HG03139 (cell line): ENCODE results near the gene RASSF8.
A peak's percentile ranks its signal among the peaks of the same experiment; 100 is the strongest.

Source experiments
- ATAC-seq: cut with Tn5 transposase; IDR thresholded peaks from one replicate; pipeline ENCODE4 v1.9.1; 2021; ENCODE audit not compliant: unreplicated experiment

RASSF8 gene, protein sequence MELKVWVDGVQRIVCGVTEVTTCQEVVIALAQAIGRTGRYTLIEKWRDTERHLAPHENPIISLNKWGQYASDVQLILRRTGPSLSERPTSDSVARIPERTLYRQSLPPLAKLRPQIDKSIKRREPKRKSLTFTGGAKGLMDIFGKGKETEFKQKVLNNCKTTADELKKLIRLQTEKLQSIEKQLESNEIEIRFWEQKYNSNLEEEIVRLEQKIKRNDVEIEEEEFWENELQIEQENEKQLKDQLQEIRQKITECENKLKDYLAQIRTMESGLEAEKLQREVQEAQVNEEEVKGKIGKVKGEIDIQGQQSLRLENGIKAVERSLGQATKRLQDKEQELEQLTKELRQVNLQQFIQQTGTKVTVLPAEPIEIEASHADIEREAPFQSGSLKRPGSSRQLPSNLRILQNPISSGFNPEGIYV

GRCh38 chr12:25958428-25959070 lies at the start of gene RASSF8:
Gene RASSF8, plus strand, starts transcription at chr12:25958682. Its CDS starts 96,662 bp downstream, at chr12:26055344.
- peak; percentile 74 for ATAC-seq

GRCh38 chr12:25914551-25914950 lies 43.9 kb upstream of the RASSF8 start:
- ATAC-seq: no peak

DNA sequence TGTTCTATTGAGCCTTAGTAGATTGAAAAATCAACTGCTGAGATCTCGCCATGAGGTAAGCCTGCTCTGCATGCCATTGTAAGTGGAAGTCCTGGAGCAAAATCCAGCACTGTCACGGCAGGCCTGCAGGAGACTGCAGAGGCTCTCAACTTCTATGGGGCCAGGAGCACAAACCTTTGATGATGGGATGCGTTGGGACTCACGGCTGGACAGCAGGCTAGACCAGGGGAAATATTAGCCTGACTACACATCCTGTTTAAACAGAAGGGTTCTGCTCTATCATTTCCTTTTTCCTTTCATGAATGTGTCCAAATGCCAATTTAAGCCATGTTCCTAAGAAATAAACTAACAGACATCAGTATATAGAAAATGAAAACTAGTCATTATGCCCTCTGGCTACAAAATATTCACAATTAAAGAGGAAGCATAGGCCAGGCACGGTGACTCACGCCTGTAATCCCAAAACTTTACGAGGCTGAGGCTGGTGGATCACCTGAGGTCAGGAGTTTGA lies 33.9 kb upstream of the RASSF8 start:
- ATAC-seq: no peak

GRCh38 chr12:25925064-25925463 lies 33.4 kb upstream of the RASSF8 start:
- no peak for ATAC-seq

- no peak for ATAC-seq
Observed at GRCh38 chr12:25926536-25926935, 31.9 kb upstream of the RASSF8 start.

DNA sequence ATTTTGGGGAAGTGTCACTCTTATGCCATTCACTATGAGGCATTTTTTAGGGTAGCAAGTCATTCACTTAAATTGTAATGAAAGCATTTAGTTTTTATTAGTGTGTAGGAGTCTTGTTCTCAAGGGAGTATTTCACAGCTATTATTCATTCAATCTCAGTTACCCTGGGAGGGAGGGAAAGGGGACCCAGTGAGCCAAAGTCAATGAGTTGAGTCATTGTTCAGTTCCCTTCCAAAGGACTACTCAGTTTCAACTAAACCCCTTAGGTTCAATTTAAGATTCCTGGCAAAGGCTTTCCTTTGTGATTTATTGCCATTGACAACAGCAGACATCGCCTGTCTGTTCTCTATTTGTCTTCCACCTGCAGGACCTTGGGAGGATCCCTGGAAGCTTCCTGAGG lies 29.3 kb upstream of the RASSF8 start:
- ATAC-seq: no peak

GRCh38 chr12:25932971-25933370 lies 25.5 kb upstream of the RASSF8 start:
- ATAC-seq: no peak

- no peak for ATAC-seq
Observed at GRCh38 chr12:25934456-25934855, 24.0 kb upstream of the RASSF8 start.

GRCh38 chr12:25935355-25936144 lies 22.9 kb upstream of the RASSF8 start:
- no peak for ATAC-seq

GRCh38 chr12:25937096-25937495 lies 21.4 kb upstream of the RASSF8 start:
- no peak for ATAC-seq

DNA sequence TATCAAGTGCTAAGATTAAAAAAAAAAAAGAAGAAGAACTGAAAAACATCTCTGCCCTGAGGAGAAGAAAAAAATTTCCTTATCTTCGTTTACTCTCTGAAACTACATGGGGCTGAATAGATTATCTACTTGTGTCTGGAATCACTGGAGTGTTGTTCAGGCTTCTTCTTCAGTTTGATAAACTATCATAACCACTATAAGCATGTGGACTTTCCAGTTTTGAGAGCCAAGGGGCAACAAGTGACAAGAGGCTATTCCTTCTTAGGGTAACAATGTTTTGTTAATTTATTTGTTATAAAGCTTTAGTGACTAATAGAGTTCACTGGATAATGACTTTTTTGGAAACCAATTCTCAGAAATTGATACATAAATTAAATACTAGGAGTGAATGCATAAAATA lies 19.9 kb upstream of the RASSF8 start:
- ATAC-seq: no peak

- no peak for ATAC-seq
Observed at GRCh38 chr12:25939606-25940005, 18.9 kb upstream of the RASSF8 start.

DNA sequence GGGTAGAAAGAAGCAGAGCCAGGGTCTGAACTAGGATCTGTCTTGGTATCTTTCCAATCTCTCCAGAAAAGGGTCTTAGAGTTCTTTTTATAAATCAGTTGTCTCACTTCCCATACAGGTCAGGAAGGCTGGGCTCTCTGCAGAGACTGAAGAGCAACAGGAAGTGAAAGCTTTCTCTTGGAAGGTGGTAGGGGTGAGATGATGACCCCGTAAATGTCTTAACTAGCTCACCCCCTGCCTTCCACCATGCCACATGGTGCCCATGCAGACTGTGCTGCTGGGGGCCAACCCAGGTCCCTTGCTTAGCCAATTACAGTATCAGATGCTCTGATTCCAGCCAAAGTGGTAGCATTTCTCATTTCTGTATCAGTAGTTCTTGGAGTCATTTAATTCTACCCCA lies 17.6 kb upstream of the RASSF8 start:
- no peak for ATAC-seq

- no peak for ATAC-seq
Observed at GRCh38 chr12:25942709-25943108, 15.8 kb upstream of the RASSF8 start.

- no peak for ATAC-seq
Observed at GRCh38 chr12:25943940-25944339, 14.5 kb upstream of the RASSF8 start.

DNA sequence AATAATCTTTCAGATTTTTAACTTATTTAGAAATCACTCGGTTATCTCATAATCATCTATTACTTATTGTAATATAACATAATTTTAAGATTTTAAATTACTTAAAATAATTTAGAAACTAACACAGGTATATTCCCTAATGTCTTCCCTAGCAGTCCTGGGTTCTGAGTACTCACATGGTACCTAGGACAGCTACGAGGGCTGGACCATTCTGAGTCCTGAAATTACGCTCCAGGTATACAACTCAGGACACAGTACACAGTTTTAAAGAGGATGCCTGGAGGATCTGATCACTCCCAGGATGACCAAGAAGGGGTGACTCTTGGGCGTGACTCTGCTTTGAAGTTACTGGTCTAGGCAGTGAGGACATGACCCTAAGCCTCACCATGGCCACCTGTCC lies 9.1 kb upstream of the RASSF8 start:
- ATAC-seq: no peak

- ATAC-seq: no peak
Observed at GRCh38 chr12:25950329-25951115, 8.0 kb upstream of the RASSF8 start.

GRCh38 chr12:25957793-25958427 lies 572 bp upstream of the RASSF8 start:
- ATAC-seq: peak; percentile 4

- no peak for ATAC-seq
Observed at GRCh38 chr12:25959071-25959961, 834 bp downstream of the RASSF8 start.
